DMS53 (cell line): ENCODE data around the gene ZNF280A.
"Not testable (repeated sequence)": the region's sequence is repeated elsewhere in the genome, so short reads cannot be mapped to it uniquely, and the experiment has no call there.

Experiments used
- DNase-seq: peaks from one replicate; lab custom pipeline; 2025; lab: John Stamatoyannopoulos, UW

Gene ZNF280A

GRCh38 chr22:22538226-22538989 is 18.3 kb upstream of the ZNF280A start:
- no peak for DNase-seq

DNA sequence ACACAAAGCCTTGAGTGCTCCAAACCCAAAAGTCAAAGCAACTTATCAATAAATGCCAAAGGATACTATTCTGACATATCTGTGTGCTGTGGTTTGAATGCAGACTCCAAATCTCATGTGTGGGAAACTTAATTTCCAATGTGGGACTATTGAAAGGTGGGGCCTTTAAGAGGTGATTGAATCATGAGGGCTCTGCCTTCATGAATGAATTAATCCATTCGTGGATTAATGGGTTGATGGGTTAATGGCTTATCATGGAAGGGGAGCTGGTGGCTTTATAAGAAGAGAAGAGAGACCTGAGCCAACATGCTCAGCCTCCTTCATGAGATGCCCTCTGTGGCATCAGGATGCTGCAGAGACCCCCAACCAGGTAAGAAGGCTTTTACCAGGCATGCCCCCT is 16.8 kb upstream of the ZNF280A start:
- DNase-seq, result no peak

- DNase-seq, result no peak
Observed at GRCh38 chr22:22536515-22536914, 16.4 kb upstream of the ZNF280A start.

GRCh38 chr22:22535662-22536061 is 15.6 kb upstream of the ZNF280A start:
- no peak for DNase-seq

- no peak for DNase-seq
Observed at GRCh38 chr22:22534604-22535415, 14.7 kb upstream of the ZNF280A start.

- no peak for DNase-seq
Observed at GRCh38 chr22:22533863-22534262, 13.8 kb upstream of the ZNF280A start.

- no peak for DNase-seq
Observed at GRCh38 chr22:22533417-22533816, 13.3 kb upstream of the ZNF280A start.

DNA sequence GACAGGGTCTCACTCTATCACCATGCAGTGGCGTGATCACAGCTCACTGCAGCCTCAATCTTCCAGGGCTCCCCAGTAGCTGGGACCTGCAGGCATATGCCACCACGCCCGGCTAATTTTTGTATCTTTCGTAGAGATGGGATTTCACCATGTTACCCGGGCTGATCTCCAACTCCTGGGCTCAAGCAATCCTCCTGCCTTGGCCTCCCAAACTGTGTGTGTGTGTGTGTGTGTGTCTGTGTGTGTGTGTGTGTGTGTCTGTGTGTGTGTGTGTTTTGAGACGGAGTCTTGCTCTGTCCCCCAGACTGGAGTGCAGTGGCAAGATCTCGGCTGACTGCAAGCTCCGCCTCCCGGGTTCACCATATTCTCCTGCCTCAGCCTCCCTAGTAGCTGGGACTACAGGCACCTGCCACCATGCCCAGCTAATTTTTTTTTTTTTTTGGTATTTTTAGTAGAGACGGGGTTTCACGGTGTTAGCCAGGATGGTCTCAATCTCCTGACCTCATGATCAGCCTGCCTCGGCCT is 12.5 kb upstream of the ZNF280A start:
- DNase-seq, result not testable (repeated sequence)

DNA sequence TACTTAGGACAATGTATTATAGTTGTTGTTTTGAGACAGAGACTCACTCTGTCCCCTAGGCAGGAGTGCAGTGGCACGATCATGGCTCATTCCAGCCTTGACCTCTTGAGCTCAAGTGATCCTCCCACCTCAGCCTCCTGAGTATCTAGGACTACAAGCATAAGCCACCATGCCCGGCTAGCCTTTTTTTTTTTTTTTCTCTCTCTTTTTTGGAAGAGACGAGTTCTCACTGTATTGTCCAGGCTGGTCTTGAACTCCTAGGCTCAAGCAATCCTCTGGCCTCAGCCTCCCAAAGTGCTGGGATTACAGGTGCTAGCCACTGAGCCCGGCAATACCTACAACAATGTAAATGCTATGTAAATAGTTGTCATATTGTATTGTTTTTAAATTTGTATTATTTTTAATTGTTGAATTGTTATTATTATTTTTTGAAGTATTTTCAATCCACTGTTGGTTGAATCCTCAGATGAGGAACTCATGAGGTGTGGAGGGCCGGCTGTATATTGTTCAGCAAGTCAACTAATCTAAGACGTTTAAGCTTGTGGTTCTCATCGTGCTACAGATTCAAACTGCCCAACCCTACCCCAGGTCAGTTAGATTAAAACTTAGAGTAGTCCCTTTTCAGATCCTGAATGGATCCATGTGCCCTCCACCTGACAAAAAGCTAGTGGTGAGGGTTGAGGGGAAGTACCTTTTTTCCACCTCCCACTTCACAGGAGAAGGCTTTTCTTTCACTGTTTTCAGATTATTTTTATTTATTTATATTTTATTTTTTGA is 11.9 kb upstream of the ZNF280A start:
- DNase-seq, result no peak

GRCh38 chr22:22528780-22529179 is 8.7 kb upstream of the ZNF280A start:
- no peak for DNase-seq

GRCh38 chr22:22527312-22527711 is 7.2 kb upstream of the ZNF280A start:
- DNase-seq, result no peak

DNA sequence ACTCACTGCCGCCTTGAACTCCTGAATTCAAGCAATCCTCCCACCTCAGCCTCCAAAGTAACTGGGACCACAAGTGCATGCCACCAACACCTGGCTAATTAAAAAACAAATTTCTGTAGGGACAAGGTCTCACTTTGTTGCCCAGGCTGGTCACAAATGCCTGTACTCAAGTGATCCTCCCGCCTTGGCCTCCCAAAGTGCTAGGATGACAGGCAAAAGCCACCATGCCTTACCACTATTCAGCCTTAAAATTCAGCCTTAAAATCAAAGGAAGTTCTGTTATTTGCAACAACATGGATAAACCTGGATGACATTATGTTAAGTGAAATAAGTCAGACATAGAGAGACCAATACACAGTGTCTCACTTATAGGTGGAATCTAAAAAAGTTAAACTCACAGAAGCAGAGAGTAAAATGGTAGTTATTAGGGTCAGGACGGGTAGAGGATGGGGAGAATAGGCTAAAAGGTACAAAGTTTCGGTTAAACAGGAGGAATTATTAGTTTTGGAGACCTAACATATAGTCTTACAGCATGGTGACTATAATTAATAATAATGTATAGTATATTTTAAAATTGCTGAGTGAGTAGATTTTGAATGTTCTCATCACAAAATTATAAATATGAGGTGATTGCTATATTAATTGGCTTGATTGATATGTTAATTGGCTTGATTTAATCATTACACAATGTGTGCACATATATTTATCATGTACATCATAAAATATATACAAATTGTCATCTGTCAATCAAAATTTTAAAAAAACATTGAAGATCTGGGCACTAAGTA is 6.2 kb upstream of the ZNF280A start:
- no peak for DNase-seq

DNA sequence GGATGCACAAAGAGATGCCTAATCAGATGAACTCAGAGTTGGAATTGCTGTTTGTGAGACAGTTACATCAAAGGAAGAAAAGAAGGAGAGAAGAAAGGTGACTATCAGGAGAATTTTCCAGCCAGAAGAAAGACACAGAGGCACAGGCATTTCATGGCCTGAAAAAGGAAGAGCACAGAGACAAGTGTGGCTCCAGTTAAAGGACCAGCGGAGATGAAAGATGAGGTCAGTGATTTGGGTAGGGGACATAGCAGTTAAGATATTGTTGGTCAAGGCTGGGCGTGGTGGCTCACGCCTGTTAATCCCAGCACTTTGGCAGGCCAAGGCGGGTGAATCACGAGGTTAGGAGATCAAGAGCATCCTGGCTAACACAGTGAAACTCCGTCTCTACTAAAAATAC is 3.4 kb upstream of the ZNF280A start:
- DNase-seq, result no peak

DNA sequence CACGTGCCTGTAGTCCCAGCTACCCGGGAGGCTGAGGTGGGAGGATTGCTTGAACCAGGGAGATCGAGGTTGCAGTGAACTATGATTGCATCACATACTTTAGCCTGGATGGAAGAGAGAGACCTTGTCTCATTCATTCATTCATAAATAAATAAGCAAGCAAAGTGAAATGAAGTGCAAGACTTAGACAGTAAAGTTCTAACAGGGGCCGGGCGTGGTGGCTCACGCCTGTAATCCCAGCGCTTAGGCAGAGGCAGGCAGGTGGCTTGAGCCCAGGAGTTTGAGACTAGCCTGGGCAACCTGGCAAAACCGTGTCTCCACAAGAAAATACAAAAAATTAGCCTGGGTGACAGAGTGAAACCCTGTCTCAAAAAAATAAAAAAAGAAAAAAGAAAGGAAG is 1.6 kb upstream of the ZNF280A start:
- no peak for DNase-seq

GRCh38 chr22:22520667-22521602 is 865 bp upstream of the ZNF280A start:
- no peak for DNase-seq

DNA sequence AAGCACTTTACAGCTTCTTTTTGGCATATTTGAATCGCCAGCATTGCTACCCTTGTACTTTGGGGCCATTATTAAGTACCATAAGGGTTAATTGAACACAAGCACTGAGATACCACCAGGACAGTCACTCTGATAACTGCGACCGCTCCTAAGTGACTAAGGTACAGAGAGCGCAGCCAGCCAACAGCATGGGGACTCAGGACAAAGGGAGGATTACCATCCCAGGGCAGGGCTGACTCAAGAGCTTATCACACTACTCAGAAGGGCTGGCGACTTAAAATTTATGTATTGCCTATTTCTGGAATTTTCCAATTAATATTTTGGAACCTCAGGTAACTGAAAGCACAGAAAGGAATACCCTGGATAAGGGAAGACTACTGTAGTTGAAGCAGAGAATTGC is 479 bp downstream of the ZNF280A start:
- peak; percentile 24 for DNase-seq

DNA sequence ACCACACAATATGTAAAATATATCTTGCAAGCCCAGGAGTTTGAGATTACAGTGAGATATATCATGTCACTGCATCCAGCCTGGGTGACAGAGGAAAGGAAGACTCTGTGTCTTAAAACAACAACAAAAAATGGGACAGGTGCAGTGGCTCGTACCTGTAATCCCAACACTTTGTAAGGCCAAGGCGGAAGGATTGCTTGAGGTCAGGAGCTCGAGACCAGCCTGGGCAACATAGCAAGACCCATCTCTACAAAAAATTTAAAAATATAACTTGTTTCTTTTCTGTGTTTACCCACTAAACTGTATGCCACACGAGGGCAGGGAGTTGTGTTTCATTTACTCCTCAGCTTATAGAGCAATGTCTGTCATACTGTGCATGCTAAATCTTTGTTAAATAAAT is 3.1 kb downstream of the ZNF280A start:
- no peak for DNase-seq

- no peak for DNase-seq
Observed at GRCh38 chr22:22515890-22516289, 4.2 kb downstream of the ZNF280A start.

DNA sequence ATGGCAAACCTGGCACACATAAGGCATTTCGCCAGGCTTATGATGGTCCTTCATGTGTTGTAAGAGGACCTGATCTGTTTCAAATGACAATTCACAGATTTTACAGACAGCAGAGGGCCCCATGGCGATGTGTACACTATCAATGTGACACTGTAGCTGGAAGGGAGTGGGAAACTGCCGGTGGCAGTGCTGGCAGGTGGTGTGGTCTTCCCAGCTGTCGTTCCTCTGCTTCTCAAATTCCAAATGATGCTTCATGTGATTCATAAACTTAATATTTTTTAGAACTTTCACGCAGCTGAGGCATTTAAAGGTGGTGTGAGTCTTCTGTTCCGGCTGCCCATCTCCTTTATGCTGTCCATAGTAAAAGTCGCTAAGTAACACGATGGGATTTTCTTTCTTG is 5.6 kb downstream of the ZNF280A start:
- not testable (repeated sequence) for DNase-seq

DNA sequence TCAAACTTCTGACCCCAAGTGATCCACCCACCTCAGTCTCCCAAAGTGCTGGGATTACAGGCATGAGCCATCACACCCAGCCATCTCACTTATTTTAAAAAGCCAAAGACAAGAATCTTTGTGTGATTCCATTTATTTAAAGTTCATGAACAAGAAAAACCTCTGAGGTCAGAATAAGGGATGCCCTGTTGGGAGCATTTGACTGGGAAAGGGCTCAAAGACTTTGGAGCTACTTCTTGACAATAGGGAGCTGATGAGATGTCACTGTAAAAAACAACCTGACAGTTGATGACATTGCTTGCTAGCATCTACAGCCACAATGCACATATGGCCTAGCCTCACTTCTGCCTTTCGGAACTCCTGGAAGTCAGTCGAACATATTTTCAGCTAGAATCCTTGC is 6.5 kb downstream of the ZNF280A start:
- no peak for DNase-seq
